GM23338 (cell line): ENCODE results near the gene NET1. TPM values are rescaled to one million over a fixed set of nuclear protein-coding genes. Genes with fewer than 3 reads are reported as not detected.

Experiments
- CREB1 ChIP-seq: fragments of 250-450 bp; sonication (Bioruptor Pico); IDR thresholded peaks from 2 replicates; pipeline ENCODE4 v1.5.0; 2020; ENCODE audit warnings: low read depth, mild to moderate bottlenecking, moderate library complexity
- NANOG ChIP-seq: IDR thresholded peaks from 2 replicates; pipeline ENCODE4 v1.6.1; 2016; ENCODE audit warnings: antibody characterized with exemption, borderline replicate concordance
- POLR2AphosphoS5 ChIP-seq: IDR thresholded peaks from 2 replicates; pipeline ENCODE4 v1.6.1; 2016; ENCODE audit warnings: antibody characterized with exemption, low read depth
- REST ChIP-seq: IDR thresholded peaks from one replicate; pipeline ENCODE4 v1.6.1; 2018; ENCODE audit warnings: antibody characterized with exemption; ENCODE audit not compliant: unreplicated experiment
- ZNF331 ChIP-seq: fragments of 250-450 bp; sonication (Bioruptor Pico); IDR thresholded peaks from 2 replicates; pipeline ENCODE4 v1.5.0; 2020; ENCODE audit warnings: low read depth, mild to moderate bottlenecking, moderate library complexity
- ZNF462 ChIP-seq: fragments of 250-450 bp; sonication (Bioruptor Pico); IDR thresholded peaks from 2 replicates; pipeline ENCODE4 v1.5.0; 2020; ENCODE audit warnings: mild to moderate bottlenecking, moderate library complexity
- polyA plus RNA-seq: library from polyadenylated mRNA; unstranded; fragments of >200 nt; fragmentation: Nextera tagmentation; extraction: Ambion mirVana; gene quantifications from 2 replicates; pipeline ENCODE4 v1.2.1, GENCODE V29; 2016
- total RNA-seq: library from RNA; depleted of rRNA; stranded (reverse); fragments of >200 nt; shearing (Covaris generic); gene quantifications from 2 replicates; pipeline ENCODE4 v1.2.3, GENCODE V29; 2014

NET1 gene
- total and polyA plus RNA-seq, 2 experiments from 2014 or later = 47.9 to 93.9 TPM

GRCh38 chr10:5469353-5470061 is 57.1 kb downstream of the NET1 start (continued):
- TF ChIP-seq ZNF462 (no peak), CREB1 (CRISPR knock-in tag) (no peak), REST (no peak), NANOG (no peak), ZNF331 (CRISPR knock-in tag) (no peak), POLR2AphosphoS5 (no peak)
